Lower leg skin (tissue), 4 donors: Measurements from ENCODE around the gene TBC1D22A. TPM values are rescaled to one million over a fixed set of nuclear protein-coding genes. Genes with fewer than 3 reads are reported as not detected.

Source experiments
- DNase-seq, 2 donors: peaks; one replicate each; pipeline ENCODE4 v3.0.0-alpha.2; 2019; ENCODE audit warnings: low spot score in 2 of 2
- H3K4me3 ChIP-seq: fragments of 200-600 bp; sonication (generic); 2 replicates; pipeline ENCODE4 v1.5.1; 2017; ENCODE audit warnings: mild to moderate bottlenecking, low read depth; ENCODE audit not compliant: poor library complexity, severe bottlenecking
- POLR2A ChIP-seq, 2 donors: fragments of 450-650 bp; IDR thresholded peaks; one replicate each; pipeline ENCODE4 v1.6.1; 2016 to 2017; ENCODE audit warnings: antibody characterized with exemption in 2 of 2, mild to moderate bottlenecking in 1 of 2, moderate library complexity in 1 of 2
- WGBS, 2 donors: methylation state at CpG; one replicate each; pipeline ENCODE4 v1.1.5; 2018; 5-methylcytosine and 5-hydroxymethylcytosine counted together
- intact Hi-C: fragments of 100-400 bp; cut with DNase I; formaldehyde crosslinking; loops from one replicate; pipeline ENCODE4 v1.15.0; 2023; ENCODE audit warnings: low total_unique reads
- total RNA-seq, 4 donors: library from RNA; depleted of rRNA; stranded (reverse); fragments of >200 nt; gene quantifications; one replicate each; pipeline ENCODE4 v1.1.0, GENCODE V29; 2016
- TF ChIP-seq, protein P1 (sequence below), 3 donors: fragments of 450-650 bp; IDR thresholded peaks; one replicate each; pipeline ENCODE4 v1.5.1; 2016; ENCODE audit warnings: antibody characterized with exemption in 3 of 3, mild to moderate bottlenecking in 3 of 3, moderate library complexity in 2 of 3

Gene TBC1D22A
- total RNA-seq, 4 donors from 2014 or later: 21.8 to 32.3 (median 31.6) TPM

DNA sequence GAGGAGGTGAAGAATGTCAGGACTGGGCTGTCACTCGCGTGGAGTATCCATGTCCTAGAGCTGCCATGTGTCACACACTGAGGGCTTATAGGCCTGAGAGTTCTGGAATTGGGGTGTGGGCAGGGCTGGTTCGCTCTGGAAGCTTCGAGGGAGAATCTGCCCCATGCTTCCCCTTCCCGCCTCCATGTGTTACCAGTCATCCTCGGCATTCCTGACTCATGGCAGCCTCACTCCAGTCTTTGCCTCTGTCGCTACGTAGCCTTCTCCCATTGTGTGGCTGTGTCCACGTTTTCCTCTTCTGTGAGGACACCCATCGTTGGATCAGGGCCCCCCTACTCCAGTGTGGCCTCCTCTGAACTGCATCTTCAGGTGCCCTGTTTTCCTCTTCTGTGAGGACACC is 301.2 kb downstream of the TBC1D22A start:
- intact Hi-C loops: no loop called here
- TF ChIP-seq, protein P1, sequence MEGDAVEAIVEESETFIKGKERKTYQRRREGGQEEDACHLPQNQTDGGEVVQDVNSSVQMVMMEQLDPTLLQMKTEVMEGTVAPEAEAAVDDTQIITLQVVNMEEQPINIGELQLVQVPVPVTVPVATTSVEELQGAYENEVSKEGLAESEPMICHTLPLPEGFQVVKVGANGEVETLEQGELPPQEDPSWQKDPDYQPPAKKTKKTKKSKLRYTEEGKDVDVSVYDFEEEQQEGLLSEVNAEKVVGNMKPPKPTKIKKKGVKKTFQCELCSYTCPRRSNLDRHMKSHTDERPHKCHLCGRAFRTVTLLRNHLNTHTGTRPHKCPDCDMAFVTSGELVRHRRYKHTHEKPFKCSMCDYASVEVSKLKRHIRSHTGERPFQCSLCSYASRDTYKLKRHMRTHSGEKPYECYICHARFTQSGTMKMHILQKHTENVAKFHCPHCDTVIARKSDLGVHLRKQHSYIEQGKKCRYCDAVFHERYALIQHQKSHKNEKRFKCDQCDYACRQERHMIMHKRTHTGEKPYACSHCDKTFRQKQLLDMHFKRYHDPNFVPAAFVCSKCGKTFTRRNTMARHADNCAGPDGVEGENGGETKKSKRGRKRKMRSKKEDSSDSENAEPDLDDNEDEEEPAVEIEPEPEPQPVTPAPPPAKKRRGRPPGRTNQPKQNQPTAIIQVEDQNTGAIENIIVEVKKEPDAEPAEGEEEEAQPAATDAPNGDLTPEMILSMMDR (IDR thresholded peaks at IDR 0.05): no peak
- TF ChIP-seq POLR2A (IDR thresholded peaks at IDR 0.05): no peak
- no peak for DNase-seq
- 87 to 90% methylated on average over 10 of the region's 10 CpGs for WGBS, 2 donors
- H3K4me3 ChIP-seq: no peak overlapping the region

DNA sequence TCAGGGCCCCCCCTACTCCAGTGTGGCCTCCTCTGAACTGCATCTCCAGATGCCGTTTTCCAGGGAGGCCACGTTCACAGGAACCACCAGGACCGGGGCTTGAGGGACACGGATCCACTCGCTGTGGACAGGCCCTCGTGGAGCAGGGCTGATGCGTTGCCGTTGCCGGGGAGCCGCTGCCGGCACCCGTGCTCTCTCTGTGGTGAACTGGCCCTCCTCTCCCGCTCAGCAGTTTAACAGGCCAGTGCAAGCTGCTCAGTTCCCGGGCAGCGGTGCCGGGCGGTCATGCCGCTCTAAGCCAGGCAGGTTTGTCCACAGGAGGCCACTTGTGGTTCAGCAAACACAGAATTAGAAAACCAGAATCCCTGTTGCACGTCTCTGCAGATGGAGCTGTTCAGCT is 301.6 kb downstream of the TBC1D22A start:
- DNase-seq: peak in 1 of 2 donors; percentile 54
- no peak for TF ChIP-seq POLR2A (IDR thresholded peaks at IDR 0.05)
- TF ChIP-seq, protein P1 (IDR thresholded peaks at IDR 0.05): no peak
- no peak overlapping the region for H3K4me3 ChIP-seq
- intact Hi-C loops: no loop called here
- WGBS, 2 donors: 89 to 93% methylated on average over 19 of the region's 19 CpGs

DNA sequence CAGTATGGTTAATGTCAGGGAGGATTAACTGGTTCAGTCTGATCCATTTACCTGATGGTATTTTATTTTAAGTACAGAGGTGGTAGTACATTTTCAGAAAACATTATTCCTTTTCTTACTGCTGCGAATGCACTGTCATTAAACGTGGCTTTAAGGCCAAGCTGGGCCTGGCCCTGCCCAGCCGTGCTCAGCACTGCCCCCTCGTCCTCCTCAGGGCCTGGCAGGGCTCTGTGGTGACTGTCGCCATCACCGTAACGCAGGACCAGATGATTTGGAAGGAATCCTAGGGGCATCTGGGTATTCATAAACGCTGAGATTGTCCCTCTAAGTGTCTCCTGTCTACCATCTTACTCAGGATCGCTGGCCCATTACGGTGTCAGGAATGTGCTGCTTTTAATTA is 302.0 kb downstream of the TBC1D22A start:
- DNase-seq: peak in 1 of 2 donors; percentile 6
- WGBS, 2 donors: 70 to 77% methylated on average over 10 of the region's 10 CpGs
- intact Hi-C loops: no loop called here
- no peak overlapping the region for H3K4me3 ChIP-seq
- TF ChIP-seq, protein P1 (IDR thresholded peaks at IDR 0.05): no peak
- TF ChIP-seq POLR2A (IDR thresholded peaks at IDR 0.05): no peak

DNA sequence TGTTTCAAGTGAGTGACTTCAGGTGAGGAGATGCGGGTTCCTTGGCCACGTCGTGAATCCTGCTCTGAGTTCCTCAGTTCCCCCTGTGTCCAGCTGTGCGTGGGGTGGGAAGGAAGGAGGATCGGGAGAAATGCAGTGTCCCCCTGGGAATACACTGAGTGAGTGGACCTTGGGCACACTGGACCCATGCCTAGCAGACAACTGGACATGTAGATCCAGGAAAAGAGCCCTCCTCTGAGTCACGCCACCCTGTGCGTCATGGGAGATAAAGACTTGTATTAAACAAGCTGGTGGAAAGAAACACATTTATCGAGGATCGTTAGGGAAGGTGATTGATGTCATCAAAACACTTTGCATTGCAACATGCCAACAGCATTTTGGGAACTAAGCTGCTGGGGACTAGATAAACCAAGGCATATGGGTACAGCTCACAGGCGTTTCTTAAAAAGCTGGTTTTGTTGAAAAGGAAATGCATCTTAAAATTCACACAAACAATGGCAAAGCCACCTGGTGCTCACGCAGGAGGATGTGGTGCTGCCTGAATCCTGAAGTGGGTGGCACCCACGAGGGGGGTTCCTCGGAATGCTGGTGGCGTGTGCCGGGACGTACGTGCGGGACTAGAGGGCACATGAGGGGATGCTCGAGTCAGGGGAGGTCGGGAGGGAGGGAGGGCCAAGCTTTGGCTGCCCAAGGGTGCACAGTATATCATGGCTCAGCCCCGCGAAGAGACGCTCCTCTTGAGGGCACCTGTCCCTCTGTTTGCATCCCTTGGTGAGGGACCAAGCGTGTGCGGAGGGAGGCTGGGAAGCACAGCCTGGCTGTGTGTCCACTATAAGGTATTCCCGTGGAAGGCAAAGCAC is 303.5 kb downstream of the TBC1D22A start:
- TF ChIP-seq POLR2A (IDR thresholded peaks at IDR 0.05): no peak
- TF ChIP-seq, protein P1 (IDR thresholded peaks at IDR 0.05): no peak
- no peak overlapping the region for H3K4me3 ChIP-seq
- intact Hi-C loops: no loop called here
- DNase-seq: peak in 1 of 2 donors; percentile 57
- 91 to 93% methylated on average over 26 of the region's 26 CpGs for WGBS, 2 donors

DNA sequence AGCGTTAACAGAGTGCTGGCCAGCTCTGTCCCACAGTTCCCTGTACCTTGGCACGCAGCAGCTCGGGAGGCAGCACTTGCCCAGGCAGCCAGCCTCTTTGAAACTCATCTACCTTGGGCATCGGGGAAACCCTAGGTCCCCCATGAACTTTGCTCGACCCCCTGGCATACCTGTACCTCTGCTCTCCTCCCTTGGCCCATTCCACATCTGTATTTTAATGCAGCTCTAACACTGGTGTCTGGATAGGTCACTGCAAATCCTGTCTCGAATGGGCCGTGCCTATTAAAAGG is 304.1 kb downstream of the TBC1D22A start:
- intact Hi-C loops: no loop called here
- TF ChIP-seq POLR2A (IDR thresholded peaks at IDR 0.05): no peak
- TF ChIP-seq, protein P1 (IDR thresholded peaks at IDR 0.05): no peak
- no peak overlapping the region for H3K4me3 ChIP-seq
- WGBS, 2 donors: 91 to 99% methylated on average over 7 of the region's 7 CpGs
- peak in 1 of 2 donors; percentile 64 for DNase-seq
